ENCODE measurements around the gene TTBK2. TPM values are rescaled to one million over a fixed set of nuclear protein-coding genes. Genes with fewer than 3 reads are reported as not detected.
"Not testable (repeated sequence)": the region's sequence is repeated elsewhere in the genome, so short reads cannot be mapped to it uniquely, and the experiment has no call there.

Gene TTBK2
- total RNA-seq, 1 experiment from 2014 or later = 8.8 TPM

DNA sequence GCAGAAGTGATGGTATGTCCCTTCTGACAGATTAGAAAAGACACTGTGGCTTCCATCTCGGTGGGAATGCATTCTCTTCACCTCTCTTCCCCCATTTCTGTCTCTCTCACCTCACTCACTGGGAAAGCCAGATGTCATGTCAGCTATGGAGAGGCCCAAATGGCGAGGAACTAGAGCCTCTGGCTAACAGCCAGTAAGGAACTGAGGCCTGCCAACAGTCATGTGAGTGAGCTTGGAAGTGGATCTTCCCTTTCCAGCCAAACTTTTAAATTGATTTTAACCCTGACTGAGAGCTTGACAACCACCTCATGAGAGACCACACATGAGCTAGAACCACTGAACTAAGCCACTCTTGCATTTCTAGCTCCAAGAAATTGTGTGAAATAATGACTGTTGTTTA is 148.4 kb downstream of the TTBK2 start:
- no peak for DNase-seq (ENCODE audit: extremely low read depth, low read depth)

DNA sequence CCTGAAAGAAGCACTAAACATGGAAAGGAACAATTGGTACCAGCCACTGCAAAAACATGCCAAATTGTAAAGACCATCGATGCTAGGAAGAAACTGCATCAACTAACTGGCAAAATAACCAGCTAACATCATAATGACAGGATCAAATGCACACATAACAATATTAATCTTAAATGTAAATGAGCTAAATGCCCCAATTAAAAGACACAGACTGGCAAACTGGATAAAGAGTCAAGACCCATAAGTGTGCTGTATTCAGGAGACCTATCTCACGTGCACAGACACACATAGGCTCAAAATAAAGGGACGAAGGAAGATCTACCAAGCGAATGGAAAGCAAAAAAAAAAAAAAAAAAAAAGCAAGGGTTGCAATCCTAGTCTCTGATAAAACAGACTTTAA is 154.5 kb downstream of the TTBK2 start:
- DNase-seq (ENCODE audit: extremely low read depth, low read depth) = not testable (repeated sequence)

DNA sequence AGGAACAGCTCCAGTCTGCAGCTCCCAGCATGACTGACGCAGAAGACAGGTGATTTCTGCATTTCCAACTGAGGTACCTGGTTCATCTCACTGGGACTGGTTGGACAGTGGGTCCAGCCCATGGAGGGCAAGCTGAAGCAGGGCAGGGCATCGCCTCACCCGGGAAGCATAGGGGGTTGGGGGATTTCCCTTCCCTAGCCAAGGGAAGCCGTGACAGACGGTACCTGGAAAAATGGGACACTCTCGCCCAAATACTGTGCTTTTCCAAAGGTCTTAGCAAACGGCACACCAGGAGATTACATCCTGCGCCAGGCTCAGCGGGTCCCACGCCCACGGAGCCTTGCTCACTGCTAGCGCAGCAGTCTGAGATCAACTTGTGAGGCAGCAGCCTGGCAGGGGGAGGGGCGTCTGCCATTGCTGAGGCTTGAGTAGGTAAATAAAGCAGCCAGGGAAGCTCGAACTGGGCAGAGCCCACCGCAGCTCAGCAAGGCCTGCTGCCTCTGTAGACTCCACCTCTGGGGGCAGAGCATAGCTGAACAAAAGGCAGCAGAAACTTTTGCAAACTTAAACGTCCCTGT is 156.3 kb downstream of the TTBK2 start:
- DNase-seq (ENCODE audit: extremely low read depth, low read depth) = not testable (repeated sequence)

DNA sequence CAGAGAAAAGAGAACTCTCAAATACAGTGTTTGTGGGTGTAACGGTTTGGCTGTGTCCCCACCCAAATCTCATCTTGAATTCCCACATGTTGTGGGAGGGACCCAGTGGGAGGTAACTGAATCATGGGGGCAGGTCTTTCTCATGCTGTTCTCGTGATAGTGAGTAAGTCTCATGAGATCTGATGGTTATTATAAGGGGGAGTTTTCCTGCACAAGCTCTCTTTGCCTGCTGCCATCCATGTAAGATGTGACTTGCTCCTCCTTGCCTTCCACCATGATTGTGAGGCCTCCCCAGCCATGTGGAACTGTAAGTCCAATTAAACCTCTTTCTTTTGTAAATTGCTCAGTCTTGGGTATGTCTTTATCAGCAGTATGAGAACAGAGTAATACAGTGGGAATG is 158.8 kb downstream of the TTBK2 start:
- not testable (repeated sequence) for DNase-seq (ENCODE audit: extremely low read depth, low read depth)

DNA sequence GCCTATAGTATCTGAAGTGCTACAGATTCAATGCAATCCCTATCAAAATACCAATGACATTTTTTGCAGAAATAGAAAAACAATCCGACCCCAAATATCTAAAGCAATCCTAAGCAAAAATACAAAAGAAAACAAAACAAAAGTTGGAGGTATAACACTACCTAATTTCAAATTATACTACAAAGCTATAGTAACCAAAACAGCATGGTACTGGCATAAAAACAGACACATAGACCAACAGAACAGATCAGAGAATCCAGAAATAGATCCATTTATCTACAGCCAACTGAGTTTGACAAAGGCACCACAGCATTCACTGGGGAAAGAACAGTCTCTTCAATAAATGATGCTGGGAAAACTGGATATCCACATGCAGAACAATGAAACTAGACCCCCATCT is 159.8 kb downstream of the TTBK2 start:
- DNase-seq (ENCODE audit: extremely low read depth, low read depth) = no peak

DNA sequence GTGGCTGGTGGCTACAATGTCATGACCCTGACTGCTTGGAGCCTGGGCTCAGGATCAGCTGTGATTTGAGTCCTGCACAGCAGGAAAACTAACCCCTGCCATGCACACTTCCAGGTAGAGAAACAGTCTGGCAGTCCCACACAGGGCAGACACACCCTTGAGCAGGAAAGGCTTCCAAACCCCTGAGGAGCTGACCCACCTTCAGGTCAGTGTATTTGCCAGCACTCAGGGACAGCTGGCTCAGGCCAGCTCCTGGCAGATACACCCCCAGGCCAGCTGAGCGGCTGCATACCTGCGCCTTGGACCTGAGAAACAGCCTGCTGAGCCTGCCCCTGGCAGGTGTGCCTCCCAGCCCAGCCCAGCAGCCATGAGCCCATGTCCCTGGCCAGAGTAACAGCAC is 161.5 kb downstream of the TTBK2 start:
- no peak for DNase-seq (ENCODE audit: extremely low read depth, low read depth)

DNA sequence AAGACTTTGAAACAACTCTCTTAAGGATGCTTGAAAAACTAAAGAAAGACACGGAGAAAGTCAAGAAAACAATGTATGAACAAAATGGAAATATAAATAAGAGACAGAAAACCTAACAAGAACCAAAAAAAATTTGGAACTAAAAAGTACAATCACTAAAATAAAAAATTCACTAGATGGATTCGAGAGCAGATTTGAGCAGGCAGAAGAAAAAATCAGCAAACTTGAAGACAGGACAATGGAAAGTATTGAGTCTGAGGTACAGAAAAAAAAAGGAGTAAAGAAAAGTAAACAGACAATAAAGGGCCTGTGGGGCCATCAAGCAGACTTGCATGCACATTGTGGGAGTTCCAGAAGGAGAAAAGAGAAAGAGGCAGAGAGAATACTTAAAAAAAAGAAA is 170.3 kb downstream of the TTBK2 start:
- no peak for DNase-seq (ENCODE audit: extremely low read depth, low read depth)

DNA sequence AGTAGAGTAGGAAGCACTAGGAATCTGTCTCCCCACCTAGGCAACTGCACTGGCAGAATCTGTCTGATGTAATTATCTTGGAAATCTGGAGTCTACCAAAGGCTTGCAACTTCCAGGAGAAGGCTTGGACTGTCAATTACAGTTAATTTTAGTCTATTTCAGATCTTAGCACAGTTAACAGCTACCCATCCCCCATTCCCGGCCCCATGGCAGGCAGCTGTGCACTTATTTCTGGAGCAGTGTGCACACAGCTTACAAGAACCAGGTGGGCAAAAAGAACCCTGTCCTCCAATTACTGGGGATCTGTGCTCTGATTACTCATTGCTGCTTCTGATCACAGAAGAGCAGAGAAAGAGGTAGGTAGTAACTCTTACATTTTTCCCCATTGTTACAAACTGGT is 171.3 kb downstream of the TTBK2 start:
- DNase-seq (ENCODE audit: extremely low read depth, low read depth) = no peak

DNA sequence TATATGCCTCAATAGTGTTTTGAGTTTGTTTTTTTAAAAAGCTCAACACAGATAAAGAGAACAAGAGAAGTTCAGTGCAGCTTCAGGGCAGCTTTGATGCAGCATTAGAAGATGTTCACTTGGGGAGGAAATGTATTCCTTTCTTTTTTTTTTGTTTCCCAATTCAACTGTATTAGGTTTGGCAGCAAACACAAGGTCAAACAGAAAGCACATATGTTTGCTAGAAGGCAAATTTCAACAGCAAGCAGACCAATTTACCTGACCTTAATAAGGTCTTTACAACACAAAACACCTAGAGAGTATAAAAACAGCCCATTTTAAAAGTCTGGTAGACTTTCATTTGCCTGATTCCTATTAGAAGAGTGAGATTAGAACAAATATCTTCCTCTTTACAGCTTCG is 176.4 kb downstream of the TTBK2 start:
- DNase-seq (ENCODE audit: extremely low read depth, low read depth) = no peak

DNA sequence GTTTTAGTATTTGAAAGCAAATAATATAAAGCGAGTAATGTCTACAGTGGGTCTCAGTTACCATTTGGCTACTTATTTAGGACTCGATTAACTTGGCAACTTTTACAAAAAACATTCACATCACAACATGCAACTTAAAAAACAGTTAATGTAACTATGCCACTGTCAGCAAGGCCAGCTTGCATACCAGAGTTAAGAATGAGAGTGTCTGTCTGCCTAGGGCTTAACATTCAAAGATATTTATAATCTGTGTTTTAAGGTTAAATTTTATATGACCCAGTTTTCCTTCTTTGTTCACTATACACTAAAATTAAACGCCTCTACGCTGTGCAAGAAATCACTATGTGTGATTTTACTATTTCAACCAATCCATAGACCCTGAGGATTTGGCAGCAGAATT is 178.4 kb downstream of the TTBK2 start:
- no peak for DNase-seq (ENCODE audit: extremely low read depth, low read depth)

DNA sequence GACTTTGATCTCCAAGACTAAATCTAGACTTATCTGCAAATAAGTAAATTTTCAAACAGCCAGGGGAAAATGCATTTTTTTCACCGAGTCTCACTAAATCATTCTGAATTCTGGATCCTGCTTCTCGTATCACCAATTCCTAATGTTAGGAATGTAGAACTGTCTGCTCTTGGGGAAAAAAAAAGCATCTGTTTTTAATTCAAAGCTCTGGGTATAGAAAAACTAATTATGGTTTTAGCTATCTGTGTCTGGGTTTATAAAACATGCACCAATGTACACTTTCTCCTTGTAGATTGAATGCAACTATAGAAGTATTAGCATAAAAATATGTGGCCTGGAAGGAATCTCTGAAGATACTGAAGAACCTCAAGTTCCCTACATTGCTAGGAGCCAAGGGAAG is 178.9 kb downstream of the TTBK2 start:
- no peak for DNase-seq (ENCODE audit: extremely low read depth, low read depth)

DNA sequence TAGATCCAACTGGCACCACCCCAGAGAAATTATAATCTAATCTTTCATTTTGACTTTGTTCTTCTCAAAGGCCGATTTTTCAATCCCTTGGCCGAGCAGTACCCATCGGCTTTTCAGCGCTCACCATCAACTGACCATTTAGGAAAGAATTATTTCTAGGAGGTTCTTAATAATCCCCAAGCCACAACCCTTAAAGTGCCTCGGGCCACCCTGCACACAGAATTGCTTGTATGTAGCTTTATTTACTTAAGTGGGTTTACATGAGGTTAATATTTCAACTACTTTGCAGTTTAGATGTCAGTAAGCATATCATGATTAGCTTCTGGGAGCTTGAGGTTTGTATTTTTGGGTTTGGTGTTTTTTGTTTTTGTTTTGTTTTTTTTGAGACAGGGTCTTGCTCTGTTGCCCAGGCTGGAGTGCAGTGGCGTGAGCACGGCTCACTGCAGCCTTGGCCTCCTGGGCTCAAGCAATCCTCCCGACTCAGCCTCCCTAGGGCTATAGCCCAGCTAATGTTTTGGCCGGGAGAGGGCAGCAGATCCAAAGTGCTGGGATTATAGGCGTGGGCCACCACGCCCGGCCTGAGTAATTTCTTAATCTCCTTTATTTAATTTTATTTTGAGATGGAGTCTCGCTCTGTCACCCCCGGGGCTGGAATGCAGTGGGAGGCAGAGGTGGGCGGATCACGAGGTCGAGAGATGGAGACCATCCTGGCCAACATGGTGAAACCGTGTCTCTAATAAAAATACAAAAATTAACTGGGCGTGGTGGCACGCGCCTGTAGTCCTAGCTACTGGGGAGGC is 182.8 kb downstream of the TTBK2 start:
- DNase-seq (ENCODE audit: extremely low read depth, low read depth) = peak; percentile 54

DNA sequence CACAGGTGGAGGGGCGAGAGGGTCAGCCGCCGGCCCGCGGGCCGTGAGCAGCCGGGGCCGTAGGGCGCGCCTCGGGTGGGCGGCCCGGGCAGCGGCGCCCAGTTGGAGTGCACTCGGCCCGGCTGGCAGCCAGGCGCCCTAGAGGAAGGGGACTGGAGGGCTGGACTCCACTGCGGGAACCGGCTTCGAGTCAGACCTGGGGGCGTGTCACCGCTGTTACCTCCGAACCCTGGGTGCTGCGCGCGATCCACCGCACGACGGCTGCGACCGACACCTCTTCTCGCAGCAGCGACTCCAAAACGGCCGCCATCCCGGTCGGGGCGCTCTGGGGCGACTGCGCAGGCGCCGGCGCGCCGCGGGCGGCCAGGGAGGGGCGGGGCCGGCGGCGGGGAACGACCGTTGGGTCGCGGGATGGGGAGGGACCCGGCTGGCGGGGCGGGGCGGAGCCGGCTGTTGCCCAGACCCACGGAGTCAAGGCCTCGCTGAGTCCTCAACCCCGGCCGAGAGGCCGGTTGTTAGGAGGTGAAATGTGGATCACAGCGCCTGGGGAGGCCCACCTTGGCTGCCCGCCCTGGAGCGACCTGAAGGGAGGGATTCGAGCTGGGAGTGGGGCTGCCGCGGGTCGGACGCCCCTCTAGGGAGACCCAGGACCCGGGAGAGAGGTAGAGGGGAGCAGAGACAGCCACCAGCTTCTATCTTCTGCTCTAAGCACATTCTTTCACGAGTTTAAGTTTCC is 183.6 kb downstream of the TTBK2 start, which contains the start of gene CDAN1:
TSS of gene CDAN1 (minus strand) at position 336 of the 736 bp plus-strand sequence. CDS start at position 310, 26 bp downstream.
- DNase-seq (ENCODE audit: extremely low read depth, low read depth) = peak; percentile 76

DNA sequence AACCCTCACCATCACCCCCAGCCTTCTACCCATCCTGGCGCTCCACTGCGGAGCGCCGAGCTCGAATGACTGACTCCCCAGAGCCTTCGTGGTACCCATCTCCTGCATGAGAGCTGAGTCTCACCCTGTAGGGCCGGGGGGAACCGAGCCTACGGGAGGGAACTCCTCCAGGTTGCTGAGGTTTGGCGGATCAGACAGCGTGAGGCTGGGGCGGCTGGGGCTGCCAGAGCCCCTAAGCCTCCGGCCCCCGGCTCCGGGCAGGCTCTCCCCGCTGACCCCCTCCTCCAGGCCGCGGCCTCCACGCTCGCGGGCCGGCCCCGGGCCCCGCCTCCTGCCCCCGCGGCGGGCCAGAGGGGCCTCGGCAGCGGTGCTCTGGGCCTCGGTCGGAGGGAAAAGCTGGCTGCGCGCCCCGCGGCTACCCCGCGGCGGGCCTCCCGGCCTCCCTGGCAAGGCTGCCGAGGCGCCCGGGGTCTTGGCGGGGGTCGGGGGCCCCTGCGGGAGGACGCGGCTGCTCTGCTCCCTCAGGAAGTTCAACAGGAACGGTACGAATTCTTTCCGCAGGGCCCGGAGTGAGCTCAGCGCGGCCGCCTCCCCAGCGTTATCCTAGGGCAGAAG is 184.3 kb downstream of the TTBK2 start:
- DNase-seq (ENCODE audit: extremely low read depth, low read depth) = no peak

DNA sequence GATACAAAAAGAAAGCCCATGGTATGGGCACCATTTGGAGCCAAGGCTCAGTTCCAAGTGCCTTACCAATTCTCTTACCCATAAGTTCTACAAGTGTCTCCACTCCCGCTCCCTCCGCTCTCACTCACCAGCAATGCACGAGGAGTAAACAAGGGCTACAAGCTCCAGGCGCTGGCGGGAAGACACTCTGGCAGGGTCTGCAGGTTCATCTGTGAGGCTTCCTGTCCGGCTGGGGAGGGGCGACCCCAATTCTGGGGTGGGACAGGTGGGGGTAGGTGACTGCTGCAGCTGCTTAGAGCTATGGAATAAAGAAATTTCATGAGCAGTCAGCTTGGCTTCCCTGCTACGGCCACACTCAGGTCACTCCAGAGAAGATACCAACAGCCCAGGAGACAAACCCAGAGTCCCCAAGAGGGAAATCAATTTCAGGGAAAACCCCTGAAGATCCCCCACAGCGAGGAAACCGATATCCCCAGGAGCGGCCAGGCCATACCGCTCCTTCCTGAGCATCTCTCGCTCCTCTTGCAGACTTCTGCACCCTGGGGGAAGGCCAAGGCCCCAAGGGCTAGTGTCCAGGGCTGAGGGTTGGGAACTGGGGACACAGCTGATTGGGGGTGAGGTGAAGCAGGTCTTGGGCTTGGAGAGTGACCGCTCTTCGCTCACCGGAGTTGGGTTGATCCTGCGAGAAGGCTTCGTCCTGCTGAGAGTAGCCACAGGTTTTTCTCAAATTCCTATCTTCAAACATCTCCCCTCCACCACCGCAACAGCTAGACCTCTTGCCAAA is 185.0 kb downstream of the TTBK2 start:
- no peak for DNase-seq (ENCODE audit: extremely low read depth, low read depth)

DNA sequence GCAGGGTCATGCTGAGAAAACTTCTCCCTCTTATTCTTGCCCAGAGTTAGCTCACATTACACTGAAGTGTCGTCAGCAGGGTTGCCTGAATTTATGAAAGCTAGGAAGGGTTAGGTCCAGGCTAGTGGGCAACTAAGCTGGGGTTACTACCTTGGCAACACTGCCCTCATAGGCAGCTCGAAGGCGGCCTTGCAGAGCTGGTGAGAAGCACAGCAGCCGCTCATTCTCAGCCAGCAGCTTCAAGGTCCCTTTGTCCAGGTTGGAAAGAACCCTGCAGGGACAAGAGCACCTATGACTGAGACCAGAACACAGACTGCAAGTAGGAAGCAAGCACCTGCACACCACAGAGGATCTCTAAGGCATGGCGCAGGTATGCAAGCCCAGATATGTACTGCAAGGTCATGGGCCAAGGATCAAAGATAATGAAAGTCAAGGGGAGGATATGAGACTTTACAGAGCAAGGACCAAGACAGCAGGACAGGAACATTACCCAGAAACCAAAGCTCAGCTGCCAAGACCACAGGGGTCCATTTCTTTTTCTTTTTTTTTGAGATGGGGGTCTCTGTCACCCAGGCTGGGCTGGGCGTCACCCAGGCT is 186.4 kb downstream of the TTBK2 start:
- no peak for DNase-seq (ENCODE audit: extremely low read depth, low read depth)

DNA sequence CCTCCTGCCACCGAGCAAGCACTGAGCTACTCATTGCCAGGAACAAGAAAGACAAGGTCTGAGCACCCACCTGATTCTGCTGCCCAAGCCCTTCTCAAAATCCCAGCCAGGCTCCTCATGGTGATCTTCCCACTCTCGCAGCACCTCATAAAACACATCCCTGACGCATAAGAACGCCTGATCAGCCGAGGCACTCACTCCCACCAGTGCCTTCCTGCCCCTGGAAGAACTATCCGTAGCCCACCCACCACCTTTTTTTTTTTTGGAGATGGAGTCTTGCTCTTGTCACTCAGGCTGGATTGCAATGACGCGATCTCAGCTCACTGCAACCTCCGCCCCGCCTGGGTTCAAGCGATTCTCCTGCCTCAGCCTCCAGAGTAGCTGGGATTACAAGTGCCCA is 187.6 kb downstream of the TTBK2 start:
- no peak for DNase-seq (ENCODE audit: extremely low read depth, low read depth)

DNA sequence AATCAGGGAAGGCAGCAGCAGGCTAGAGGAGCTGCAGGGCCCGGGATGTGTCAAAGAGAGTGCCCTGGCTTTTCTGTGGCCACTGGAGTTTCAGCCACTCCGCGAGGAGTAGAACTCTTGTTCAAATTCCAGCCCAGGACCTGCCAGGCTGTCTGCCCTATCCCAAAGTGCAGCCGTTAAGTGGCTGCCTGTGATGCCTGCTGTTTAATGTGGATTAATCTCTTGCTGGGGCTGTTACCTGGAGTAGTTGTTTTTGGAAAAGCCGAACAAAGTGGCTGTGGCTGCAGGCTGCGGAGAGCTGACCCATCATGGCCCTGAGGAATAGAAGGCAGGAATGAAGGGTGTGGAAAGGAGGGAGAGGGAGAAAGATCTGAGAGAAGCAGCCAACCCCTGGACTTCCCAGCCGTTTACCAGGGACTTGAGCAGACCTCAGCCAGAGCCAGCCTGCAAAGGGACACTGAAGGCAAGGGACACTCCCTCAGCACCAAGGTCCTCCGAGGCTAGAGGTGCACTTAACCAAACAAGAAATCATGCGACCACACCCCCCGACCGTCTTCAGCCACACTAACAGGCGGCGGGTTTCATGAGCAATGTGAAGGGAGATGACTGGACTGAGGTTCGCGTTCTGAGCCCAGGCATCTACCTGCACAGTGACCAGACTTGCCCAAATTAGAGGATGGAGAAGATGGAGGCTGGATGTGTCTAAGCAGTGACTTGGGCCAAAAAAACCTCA is 188.3 kb downstream of the TTBK2 start:
- DNase-seq (ENCODE audit: extremely low read depth, low read depth) = no peak

DNA sequence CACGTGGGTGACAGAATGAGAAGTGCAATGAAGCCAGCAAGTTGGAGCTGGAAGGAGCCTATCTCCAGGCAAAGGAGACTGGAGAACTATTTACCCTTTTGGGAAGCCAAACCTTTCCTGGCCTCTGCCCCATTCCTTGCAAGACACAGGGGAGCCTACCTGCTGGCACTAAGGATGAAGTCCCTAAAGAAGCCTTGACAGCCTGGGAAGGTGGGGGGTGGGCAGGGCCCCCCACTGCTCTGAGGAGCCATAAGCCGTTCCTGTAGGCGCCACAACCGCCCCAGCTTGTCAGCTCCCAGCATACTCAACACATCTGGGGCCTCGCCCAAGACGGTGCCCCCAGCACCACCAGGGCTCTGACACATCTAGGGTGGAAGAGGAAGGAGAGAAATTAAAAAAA is 189.1 kb downstream of the TTBK2 start:
- no peak for DNase-seq (ENCODE audit: extremely low read depth, low read depth)
